ENCODE measurements around the gene PSG4.
"Not testable (repeated sequence)": the region's sequence is repeated elsewhere in the genome, so short reads cannot be mapped to it uniquely, and the experiment has no call there.

The PSG4 gene

DNA sequence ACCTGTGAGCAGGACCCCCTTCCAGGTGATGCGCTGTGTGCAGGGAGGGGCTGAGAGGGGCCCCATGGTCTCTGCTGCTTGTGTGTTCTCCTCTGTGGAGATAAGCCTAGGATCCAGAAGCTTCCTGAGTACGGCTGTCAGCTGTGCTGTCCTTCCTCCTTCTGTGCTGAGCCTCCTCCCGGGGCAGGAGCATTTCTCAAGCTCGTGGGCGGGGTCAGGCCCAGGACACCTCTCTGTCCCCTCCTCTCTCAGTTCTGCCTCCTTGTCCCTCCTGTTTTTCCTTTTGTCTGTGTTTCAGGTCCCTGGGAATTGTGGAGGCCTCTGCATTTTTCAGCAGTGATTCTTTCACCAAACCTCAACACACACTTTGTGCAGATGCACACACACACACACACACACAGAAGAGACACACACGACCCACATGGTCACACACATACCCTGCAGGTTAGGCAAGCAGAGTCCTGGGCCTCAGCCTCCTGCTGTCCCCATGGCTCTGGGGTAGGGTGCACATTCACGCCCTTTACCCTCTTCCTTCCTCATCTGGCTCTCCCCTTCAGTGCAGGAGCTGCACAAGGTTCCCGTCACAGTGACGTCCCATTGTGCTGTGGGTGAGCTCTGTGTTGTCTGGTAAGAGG lies at the start of gene PSG4:
PSG4 (minus strand) TSS at position 168 of the 635 bp plus-strand sequence; CDS start at position 66, 102 bp downstream.
- DNase-seq (ENCODE audit: low spot score); H3K4me3 ChIP-seq; H3K27ac ChIP-seq: not testable (repeated sequence)

DNA sequence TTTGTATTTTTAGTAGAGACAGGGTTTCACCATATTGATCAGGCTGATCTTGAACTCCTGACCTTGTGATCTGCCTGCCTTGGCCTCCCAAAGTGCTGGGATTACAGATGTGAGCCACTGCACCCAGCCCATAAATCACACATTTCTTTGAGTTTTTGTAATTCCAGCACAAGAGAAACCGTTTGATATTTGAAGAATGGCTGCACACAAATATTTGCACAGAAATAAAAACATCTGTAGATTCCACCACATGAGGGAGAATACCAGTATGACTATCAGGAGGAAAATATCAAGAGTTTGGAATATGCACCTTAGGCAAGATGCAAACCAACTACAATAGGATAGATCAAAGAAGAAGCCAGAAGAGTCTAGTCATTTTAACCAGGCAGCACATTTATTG lies 46.0 kb upstream of the PSG4 start:
- not testable (repeated sequence) for DNase-seq (ENCODE audit: low spot score); H3K27ac ChIP-seq; H3K4me3 ChIP-seq

DNA sequence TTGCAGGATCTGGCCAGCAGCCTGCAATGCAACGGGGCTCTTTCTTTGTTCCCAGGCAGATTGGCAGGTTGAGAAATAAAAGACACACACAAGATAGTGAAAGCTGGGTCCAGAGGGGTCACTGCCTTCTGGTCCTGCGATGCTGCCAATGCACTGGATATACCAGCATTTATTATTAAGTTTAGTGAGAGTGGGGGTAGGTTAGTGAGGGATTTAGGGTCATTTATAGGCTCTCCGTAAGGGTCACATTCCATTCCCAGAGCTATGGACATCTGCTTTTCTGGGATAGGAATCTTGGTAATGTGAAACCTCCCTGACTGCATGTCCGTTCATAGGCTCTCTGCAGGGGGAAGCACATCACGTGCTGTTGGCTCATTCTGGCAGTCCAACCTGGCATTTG lies 44.9 kb upstream of the PSG4 start:
- not testable (repeated sequence) for DNase-seq (ENCODE audit: low spot score)

DNA sequence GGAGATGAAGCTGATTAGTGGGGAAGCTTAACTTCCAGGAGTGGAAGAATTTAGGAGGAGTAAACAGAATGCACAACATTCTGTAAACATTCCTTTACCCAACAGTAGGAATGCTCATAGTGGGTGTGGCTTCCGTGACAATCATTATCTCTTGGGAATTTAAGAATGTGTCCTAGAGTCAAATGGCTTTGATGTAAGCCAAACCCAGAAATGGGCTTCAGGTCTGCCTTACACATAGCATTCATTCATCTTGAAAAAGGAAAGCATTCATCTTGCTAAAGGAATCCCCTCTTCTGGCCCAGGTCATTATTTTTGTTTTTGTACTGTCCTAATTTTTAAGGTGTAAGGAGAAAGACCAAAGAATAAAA lies 43.2 kb upstream of the PSG4 start:
- not testable (repeated sequence) for DNase-seq (ENCODE audit: low spot score); H3K27ac ChIP-seq; H3K4me3 ChIP-seq

More for the DNA sequence above, 44.9 kb upstream of the PSG4 start:
- not testable (repeated sequence) for H3K27ac ChIP-seq, H3K4me3 ChIP-seq

DNA sequence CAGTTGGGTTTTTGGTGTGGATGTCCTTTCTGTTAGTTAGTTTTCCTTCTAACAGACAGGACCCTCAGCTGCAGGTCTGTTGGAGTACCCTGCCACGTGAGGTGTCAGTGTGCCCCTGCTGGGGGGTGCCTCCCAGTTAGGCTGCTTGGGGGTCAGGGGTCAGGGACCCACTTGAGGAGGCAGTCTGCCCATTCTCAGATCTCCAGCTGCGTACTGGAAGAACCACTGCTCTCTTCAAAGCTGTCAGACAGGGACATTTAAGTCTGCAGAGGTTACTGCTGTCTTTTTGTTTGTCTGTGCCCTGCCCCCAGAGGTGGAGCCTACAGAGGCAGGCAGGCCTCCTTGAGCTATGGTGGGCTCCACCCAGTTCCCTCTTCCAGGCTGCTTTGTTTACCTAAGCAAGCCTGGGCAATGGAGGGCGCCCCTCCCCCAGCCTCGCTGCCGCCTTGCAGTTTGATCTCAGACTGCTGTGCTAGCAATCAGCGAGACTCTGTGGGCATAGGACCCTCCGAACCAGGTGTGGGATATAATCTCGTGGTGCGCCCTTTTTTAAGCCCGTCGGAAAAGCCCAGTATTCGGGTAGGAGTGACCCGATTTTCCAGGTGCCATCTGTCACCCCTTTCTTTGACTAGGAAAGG lies 41.9 kb upstream of the PSG4 start:
- H3K4me3 ChIP-seq; H3K27ac ChIP-seq; DNase-seq (ENCODE audit: low spot score): not testable (repeated sequence)

DNA sequence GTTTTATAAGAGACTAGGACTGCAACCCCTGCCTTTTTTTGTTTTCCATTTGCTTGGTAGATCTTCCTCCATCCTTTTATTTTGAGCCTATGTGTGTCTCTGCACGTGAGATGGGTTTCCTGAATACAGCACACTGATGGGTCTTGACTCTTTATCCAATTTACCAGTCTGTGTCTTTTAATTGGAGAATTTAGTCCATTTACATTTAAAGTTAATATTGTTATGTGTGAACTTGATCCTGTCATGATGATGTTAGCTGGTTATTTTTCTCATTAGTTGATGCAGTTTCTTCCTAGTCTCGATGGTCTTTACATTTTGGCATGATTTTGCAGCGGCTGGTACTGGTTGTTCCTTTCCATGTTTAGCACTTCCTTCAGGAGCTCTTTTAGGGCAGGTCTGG lies 40.4 kb upstream of the PSG4 start:
- not testable (repeated sequence) for H3K27ac ChIP-seq; DNase-seq (ENCODE audit: low spot score); H3K4me3 ChIP-seq

DNA sequence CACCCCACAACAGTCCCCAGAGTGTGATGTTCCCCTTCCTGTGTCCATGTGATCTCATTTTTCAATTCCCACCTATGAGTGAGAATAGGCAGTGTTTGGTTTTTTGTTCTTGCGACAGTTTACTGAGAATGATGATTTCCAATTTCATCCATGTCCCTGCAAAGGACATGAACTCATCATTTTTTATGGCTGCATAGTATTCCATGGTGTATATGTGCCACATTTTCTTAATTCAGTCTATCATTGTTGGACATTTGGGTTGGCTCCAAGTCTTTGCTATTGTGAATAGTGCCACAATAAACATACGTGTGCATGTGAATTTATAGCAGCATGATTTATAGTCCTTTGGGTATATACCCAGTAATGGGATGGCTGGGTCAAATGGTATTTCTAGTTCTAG lies 36.8 kb upstream of the PSG4 start:
- not testable (repeated sequence) for DNase-seq (ENCODE audit: low spot score); H3K27ac ChIP-seq; H3K4me3 ChIP-seq

DNA sequence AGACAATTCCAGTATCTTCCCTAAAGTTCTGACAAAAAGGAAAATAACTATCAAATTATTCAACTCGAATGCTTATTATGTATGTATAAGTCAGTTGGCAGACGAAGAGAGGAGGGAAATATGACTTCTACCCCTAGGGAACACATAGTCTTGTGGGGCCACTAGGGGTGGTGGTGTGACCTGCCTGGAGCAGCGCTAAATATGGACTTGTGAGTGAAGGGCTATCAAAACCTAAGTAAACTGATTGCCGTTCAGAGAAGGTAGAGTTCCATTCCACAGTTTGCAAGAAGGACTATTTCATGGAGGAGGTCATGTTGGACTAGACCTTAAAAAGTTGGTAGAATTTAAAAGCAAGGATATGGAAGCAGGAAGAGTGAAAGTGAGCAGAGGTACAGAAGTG lies 32.8 kb upstream of the PSG4 start:
- DNase-seq (ENCODE audit: low spot score); H3K4me3 ChIP-seq; H3K27ac ChIP-seq: not testable (repeated sequence)

DNA sequence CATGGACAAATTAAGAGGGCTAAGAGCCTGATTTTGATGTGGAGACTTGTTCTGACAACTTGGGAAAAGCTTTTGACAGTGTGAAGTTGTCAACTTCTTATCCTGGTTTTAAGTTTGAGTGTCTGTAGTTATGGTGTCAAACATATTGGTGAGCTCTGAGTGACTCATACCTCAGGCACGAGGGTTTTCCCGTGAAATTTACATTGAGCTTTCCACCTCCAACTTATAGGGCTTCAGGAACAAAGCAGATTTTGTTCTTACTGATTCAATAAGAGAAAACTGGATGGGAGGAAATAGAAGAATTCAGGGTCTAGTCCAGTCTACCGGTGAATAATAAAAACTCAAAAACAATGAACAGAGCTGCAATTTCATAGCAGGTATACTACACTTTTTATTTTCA lies 30.2 kb upstream of the PSG4 start:
- not testable (repeated sequence) for DNase-seq (ENCODE audit: low spot score); H3K4me3 ChIP-seq; H3K27ac ChIP-seq

DNA sequence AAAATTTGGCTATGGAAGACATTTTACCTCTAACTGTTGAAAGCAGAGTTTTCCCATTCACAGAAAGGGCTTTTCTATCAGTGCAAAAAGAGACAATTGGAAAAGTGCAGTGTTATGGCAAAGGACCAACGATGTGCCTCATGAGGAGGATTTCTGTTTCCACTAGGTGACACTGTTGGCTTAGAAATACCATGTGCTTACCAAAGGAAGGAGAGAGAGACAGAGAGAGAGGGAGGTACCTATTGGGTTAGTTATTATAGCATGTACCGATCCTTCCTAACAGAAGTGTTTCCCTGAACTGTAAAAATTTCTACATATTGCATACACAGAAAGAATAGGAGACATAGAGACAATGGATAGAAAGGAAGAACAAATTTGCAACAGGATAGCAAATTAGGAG lies 23.9 kb upstream of the PSG4 start:
- Histone ChIP-seq H3K27ac (no peak overlapping the region), H3K4me3 (no peak overlapping the region)
- TF ChIP-seq, protein P1, sequence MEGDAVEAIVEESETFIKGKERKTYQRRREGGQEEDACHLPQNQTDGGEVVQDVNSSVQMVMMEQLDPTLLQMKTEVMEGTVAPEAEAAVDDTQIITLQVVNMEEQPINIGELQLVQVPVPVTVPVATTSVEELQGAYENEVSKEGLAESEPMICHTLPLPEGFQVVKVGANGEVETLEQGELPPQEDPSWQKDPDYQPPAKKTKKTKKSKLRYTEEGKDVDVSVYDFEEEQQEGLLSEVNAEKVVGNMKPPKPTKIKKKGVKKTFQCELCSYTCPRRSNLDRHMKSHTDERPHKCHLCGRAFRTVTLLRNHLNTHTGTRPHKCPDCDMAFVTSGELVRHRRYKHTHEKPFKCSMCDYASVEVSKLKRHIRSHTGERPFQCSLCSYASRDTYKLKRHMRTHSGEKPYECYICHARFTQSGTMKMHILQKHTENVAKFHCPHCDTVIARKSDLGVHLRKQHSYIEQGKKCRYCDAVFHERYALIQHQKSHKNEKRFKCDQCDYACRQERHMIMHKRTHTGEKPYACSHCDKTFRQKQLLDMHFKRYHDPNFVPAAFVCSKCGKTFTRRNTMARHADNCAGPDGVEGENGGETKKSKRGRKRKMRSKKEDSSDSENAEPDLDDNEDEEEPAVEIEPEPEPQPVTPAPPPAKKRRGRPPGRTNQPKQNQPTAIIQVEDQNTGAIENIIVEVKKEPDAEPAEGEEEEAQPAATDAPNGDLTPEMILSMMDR (IDR thresholded peaks at IDR 0.05), result no peak
- DNase-seq (ENCODE audit: low spot score), result no peak

DNA sequence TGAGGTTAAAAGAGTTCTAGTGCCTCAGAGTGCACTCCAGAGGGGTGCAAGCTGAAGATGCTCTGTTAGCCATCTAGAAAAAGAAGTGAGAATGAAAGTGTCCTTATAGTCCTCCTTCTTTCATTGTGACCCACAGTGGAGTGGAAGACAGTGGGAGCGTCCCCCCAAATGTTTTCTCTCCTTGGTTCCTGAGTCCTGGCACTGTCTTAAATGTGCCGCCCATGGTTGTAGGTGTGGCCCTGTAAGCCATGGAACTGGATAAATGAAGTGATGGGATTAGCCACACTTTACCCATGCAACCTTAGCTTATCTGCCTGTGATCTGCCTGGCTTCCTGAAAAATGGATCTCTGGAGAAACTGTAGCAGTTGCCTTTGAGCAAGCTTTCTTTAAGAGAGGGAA lies 23.3 kb upstream of the PSG4 start:
- DNase-seq (ENCODE audit: low spot score); H3K27ac ChIP-seq; H3K4me3 ChIP-seq: not testable (repeated sequence)

DNA sequence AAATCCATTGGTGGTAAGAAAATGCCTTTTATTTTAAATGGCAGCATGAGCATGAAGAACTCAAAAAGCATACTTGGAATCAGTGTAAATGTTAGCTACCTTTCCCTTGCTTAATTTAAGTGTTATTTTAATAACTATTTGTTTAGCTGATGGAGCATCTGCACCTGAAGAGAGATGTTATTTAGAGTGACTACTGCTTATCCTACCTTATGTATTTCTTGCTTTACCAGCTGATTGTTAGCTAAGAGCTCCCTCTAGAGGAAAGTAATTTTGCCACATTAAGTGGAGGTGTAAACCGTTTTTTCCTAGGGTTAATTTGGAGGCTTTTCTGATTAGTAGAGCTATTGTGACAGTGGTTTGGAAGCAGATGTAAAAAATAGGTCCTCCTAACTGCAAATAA lies 21.5 kb upstream of the PSG4 start:
- H3K27ac ChIP-seq; H3K4me3 ChIP-seq; DNase-seq (ENCODE audit: low spot score): not testable (repeated sequence)

DNA sequence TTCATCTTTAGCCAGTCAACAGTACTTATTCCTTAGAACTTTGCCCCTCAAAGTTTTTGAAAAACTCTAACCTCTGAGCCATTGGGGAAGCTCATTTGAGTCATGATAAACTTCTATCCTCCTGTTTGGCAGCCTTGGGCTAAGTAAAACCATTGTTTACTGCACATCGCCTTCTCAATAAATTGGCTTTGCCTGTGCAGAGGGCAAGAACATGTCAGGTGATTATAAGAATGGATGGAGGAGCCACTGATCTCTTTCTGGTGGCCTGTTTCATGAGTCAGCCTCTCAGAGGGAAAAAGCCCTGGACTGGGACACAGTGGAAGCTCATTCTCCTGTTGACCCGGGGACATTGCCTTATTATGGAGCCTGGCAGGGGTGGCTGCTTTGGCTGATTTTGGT lies 19.4 kb upstream of the PSG4 start:
- Histone ChIP-seq H3K27ac (no peak overlapping the region), H3K4me3 (no peak overlapping the region)
- TF ChIP-seq, protein P1 (IDR thresholded peaks at IDR 0.05), result no peak
- no peak for DNase-seq (ENCODE audit: low spot score)

DNA sequence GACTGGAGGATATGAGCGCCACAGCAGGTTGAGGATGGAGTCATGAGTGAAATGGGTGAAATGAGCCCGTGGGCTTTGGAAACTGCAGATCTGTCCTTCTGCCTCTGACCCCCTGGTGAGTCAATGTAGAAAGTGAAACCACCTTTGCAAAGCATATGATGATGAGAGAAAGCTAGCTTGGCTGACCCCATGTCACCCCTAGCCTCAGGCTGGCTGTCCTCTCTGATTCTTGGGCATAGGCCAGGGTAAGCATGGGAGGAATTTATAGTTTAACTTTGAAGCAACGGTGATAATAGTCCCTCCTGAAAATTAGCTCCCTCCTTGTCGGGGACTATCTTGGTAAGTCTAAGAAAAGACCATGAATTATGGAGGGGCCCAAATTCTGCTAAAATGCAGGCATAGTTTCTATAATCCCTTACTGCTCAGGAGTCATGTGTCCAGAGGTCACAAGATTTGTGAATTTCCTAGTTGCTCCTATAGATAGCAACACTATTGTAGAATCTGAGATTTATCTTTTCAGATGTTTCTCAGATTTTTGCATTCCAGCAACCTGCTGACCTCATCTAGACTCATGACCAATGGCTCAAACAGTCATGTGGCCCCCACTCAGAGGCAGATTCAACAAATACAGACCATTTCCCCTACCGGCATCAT lies 18.9 kb upstream of the PSG4 start:
- DNase-seq (ENCODE audit: low spot score); H3K4me3 ChIP-seq; H3K27ac ChIP-seq: not testable (repeated sequence)

DNA sequence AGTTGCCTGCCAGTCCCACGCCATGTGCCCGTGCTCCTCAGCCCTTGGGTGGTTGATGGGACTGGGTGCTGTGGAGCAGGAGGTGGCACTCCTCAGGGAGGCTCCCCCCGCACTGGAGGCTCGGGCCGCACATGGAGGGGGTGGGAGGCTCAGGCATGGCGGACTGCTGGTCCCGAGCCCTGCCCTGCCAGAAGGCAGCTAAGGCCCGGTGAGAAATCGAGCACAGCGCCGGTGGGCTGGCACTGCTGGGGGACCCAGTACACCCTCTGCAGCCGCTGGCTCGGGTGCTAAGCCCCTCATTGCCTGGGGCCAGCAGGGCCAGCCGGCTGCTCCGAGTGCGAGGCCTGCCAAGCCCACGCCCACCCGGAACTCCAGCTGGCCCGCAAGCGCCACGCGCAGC lies 16.5 kb upstream of the PSG4 start:
- H3K4me3 ChIP-seq; H3K27ac ChIP-seq; DNase-seq (ENCODE audit: low spot score): not testable (repeated sequence)

DNA sequence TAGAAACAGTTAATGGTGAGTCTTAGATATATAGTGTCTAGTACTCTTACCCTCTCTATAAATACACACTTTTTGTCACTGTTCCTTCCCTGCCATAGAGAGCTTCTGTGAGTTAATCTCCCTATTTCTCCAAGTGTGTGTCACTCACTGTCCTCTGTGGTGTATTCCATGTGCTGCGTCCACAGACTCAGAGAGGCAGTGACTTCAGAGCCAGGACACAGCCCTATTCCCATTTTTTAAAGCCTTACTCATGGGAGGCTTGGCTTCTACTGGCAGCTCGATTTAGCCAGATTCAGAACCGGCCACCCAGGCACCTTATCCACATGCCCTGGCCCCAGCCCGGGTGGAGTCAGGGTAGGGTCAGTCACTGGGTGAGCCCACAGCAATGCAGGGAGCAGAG lies 13.7 kb upstream of the PSG4 start:
- not testable (repeated sequence) for H3K4me3 ChIP-seq; DNase-seq (ENCODE audit: low spot score); H3K27ac ChIP-seq

DNA sequence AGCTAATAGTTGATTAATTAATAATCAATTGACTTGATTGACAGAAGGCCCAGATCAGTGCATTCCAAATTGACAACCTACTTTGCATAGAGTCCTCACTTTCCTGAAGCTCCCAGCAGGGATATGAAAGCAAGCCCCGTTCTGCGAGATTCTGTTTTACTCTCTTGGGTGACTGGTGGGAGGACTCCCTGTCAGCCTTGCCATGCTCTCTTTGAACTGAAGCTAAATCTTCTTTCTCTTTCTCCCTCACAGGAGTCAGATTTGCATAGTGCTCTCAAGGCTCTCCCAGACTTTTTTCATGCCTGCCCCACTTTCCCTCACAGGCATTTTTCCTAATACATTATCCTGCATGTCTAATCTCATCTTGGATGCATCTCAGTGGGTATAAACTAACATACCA lies 10.4 kb upstream of the PSG4 start:
- H3K4me3 ChIP-seq; DNase-seq (ENCODE audit: low spot score): not testable (repeated sequence)

More for the DNA sequence above, 10.4 kb upstream of the PSG4 start:
- not testable (repeated sequence) for H3K27ac ChIP-seq
